GM18868 (cell line): ENCODE measurements around the gene FCN2.

ENCODE experiments used
- ATAC-seq: cut with Tn5 transposase; IDR thresholded peaks from one replicate; pipeline ENCODE4 v1.9.1; 2021; ENCODE audit warnings: mild to moderate bottlenecking, moderate library complexity; ENCODE audit not compliant: unreplicated experiment

FCN2 gene

GRCh38 chr9:134902936-134903335, 22.3 kb downstream of the FCN2 start:
- no peak for ATAC-seq

- ATAC-seq, result no peak
Observed at GRCh38 chr9:134908524-134909309, 28.1 kb downstream of the FCN2 start.

- no peak for ATAC-seq
Observed at GRCh38 chr9:134909511-134910481, 29.2 kb downstream of the FCN2 start.

DNA sequence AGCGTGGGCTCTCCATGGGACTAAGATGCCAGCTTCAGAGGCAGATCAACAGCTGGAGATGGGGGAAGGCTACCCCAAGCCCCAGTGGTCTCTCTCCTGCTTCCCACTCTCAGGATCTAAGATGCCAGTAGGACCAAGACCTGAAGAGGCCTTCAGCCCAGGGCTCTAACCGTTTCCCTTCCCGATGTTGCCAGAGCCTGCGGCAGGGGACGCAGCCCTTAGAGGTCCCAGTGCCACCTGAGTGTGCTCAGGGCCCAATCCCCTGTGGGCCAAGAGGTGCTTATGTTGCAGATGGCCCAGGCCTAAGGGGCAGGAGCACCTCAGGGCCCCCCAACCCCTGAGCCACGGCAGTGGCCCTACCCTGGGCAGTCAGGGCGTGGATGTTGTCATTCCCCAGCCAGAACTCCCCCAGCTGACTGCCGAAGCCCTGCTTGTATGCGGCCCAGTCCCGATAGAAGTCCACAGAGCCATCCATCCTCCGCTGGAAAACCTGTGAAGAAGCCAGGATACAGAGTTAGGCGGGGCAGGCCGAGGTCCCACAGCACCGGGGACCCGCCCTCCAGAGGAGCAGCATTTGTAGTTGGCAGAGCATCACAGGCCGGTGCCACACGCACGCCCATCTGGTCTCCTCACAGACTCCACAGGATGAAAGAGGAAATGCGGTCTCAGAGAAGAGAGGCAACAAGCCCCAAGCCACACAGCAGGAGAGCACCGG, 31.7 kb downstream of the FCN2 start:
- no peak for ATAC-seq

GRCh38 chr9:134913041-134913712, 32.6 kb downstream of the FCN2 start:
- no peak for ATAC-seq

DNA sequence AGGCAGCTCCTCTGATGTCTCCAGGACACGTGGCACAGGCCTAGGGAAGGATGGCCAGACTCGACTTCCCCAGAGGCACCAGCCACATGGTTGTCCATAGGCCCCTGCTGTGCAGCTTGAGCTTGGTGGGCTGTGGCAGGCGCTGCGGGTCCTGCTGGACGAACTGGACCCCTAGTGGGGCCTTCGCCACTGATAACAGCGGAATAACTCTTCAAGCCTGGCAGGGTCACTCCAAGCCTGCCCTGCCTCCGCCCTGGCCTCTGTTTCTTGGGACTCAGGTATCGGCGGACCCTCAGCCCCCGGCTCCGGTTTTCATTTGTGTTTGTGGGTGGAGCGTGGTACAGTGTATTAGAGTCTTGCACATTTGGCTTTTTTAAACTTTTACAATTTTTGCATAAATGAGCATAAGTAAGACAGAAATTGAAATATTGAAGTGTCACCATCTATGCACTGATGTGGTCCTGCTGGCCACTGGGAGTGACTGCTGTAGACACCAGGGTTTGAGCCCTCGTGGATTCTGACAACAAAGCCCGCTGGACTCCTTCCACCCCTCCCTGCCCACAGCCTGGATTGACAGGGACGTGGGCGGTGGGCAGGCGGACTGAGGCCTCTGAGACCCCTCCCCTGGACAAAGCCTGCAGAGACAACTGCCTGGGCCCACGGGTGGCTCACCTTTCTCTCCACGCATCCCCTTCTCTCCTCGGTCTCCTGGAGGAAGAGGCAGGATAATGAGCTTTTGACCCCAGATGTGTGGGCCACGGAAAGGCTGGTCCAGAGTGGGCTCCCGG, 33.3 kb downstream of the FCN2 start:
- ATAC-seq, result no peak

DNA sequence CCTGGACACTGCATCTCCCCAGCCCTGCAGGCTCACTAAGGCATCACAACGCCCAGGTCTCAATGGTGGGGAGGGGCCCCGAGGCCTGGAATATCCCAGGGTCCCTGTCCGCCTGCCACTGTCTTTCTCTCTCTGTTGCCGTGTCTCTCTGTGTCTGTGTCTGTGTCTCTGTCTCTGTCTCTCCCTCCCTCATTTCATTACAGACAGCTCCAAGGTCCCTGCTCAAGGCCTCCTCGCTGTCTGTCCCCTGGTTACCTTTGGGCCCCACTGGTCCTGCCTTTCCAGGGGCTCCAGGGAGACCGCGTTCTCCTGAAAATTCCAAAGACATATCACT, 33.9 kb downstream of the FCN2 start:
- no peak for ATAC-seq

GRCh38 chr9:134915046-134915985, 34.7 kb downstream of the FCN2 start:
- ATAC-seq, result no peak

- ATAC-seq, result no peak
Observed at GRCh38 chr9:134916161-134916665, 35.6 kb downstream of the FCN2 start.

- ATAC-seq, result no peak
Observed at GRCh38 chr9:134917431-134918373, 37.1 kb downstream of the FCN2 start, which contains the start of gene FCN1. Gene FCN1 (minus strand): TSS chr9:134917912. CDS start chr9:134917871, 41 bp downstream.

- no peak for ATAC-seq
Observed at GRCh38 chr9:134918646-134919045, 38.0 kb downstream of the FCN2 start.

DNA sequence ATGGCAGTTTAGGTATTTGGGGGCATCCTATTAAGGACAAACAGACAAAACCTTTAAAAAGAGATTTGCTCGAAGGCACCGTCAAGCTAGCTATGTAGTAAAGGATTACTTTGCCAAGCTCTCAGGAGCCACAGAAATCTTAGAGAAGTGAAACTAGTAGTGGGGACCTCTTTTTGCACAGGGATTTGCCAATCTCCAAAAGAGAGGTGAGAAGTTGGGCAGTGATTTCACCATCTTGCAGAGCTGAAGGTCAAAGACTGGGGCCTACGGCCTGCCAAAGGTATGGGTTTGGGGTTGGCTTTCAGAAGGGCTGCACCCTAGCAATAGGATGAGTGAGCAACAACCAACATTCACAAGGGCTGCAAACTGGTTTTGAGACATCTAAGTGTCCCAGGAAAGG, 38.7 kb downstream of the FCN2 start:
- ATAC-seq, result no peak

DNA sequence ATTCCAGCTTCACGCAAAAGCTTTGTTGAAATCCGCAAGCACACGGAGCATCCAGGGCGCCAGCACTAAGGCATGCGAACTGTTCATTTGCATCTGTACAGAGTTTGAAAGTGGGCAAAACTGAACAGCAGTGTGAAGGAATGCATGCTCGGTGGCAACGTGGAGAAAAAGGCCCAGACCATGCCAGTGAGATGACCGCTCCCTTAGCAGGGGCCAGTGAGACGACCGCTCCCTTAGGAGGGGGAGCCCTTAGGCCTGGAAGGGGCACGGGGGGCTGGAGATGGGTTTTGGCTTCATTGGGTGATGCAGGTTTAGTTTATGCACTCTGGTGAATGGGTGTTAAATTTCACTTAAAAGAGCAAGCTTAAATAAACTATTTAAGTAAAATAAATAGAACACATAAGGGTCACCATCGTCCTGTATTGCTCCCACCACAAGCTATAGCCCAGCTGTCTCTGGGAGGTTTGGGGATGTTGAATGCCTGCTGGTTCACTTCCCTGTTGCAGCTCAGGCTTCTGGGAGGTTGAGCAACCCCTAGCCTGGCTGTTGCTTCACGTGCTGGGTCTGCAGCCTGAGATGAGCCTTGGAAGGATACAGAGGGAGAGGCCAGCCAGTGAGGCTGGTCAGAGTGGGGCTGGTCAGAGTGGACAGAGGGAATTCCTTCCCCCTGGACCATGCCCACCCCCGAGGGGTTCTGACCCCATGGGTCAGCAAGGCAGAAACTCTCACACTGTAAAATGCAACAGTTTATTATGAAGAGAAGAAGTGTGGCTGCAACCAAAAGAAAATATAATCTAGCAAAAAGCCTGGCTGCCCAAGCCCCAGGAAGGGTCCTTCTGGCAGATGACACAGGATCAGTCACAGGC, 41.7 kb downstream of the FCN2 start:
- no peak for ATAC-seq

DNA sequence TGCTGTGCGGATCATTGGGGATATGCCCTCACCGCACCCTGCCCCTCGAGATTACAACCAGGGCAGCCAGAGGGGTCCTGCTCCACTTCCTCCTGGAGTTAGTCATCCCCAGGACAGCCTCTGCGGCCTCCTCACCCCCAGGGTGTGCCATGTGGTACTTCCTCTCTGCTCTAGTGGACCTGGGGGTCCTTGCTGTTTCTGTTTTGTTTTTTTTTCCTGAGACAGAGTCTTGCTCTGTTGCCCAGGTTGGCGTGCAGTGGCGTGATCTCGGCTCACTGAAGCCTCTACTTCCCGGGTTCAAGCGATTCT, 42.3 kb downstream of the FCN2 start:
- ATAC-seq, result no peak

DNA sequence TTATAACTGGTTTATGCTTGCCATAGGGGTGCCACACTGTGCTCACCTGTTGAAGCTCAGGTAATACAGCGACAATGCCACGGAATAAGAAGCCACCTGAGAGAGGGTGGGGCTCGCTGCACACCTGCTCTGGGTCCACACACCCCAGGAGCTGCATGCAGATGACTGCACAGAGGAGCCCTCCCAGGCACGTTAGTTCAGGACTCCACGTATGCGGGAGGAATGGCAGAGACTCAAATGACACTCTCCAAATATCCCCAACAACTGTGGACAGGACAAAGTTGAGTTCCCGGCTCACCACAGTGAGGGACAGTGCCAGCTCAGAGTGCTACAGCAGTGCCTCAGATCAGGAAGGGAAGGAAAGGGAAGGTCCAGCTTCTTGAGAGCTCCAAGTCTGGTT, 42.9 kb downstream of the FCN2 start:
- no peak for ATAC-seq

- ATAC-seq, result no peak
Observed at GRCh38 chr9:134925011-134925511, 44.5 kb downstream of the FCN2 start.
